Cardiac muscle cell (in vitro differentiated cells and primary cell): ENCODE data around the gene SMC6. TPM values are rescaled to one million over a fixed set of nuclear protein-coding genes. Genes with fewer than 3 reads are reported as not detected.
A peak's percentile ranks its signal among the peaks of the same experiment; 100 is the strongest.

Experiments
- DNase-seq, 2 donors: peaks; one replicate each; pipeline versions ENCODE4 v3.0.0 to v3.0.0-alpha.2; 2010 to 2017; ENCODE audit warnings: low read depth in 1 of 2, low spot score in 1 of 2
- H3K27ac ChIP-seq: fragments of 200-600 bp; sonication (generic); 2 replicates; pipeline ENCODE4 v1.5.1; 2016
- H3K27me3 ChIP-seq: fragments of 200-600 bp; sonication (generic); 2 replicates; pipeline ENCODE4 v1.6.0; 2016; ENCODE audit warnings: control low read depth
- H3K36me3 ChIP-seq: fragments of 200-600 bp; sonication (generic); 2 replicates; pipeline ENCODE4 v1.5.1; 2016; ENCODE audit warnings: control low read depth
- H3K4me1 ChIP-seq: fragments of 200-600 bp; sonication (generic); 2 replicates; pipeline ENCODE4 v1.8.1; 2017; ENCODE audit warnings: low read depth, mild to moderate bottlenecking, mixed run types
- H3K4me3 ChIP-seq: fragments of 200-600 bp; sonication (generic); 2 replicates; pipeline ENCODE4 v1.5.1; 2016; ENCODE audit warnings: mild to moderate bottlenecking
- H3K9me3 ChIP-seq: fragments of 200-600 bp; sonication (generic); 2 replicates; pipeline ENCODE4 v1.5.1; 2017; ENCODE audit warnings: low read depth, mild to moderate bottlenecking, control low read depth
- polyA plus RNA-seq: library from polyadenylated mRNA; unstranded; fragments of >200 nt; fragmentation: Nextera tagmentation; extraction: Ambion mirVana; gene quantifications from 2 replicates; pipeline ENCODE4 v1.2.1, GENCODE V29; 2016
- total RNA-seq: library from RNA; depleted of rRNA; stranded (reverse); fragments of >200 nt; gene quantifications from 2 replicates; pipeline ENCODE4 v1.2.3, GENCODE V29; 2016
- TF ChIP-seq, protein P1 (sequence below): IDR thresholded peaks from 2 replicates; pipeline ENCODE4 v1.5.1; 2012; ENCODE audit warnings: low read depth, mild to moderate bottlenecking, low read length

Gene SMC6
- total and polyA plus RNA-seq, 2 experiments from 2014 or later = 13.1 to 19.2 TPM

- Histone ChIP-seq H3K27me3 (no peaks in the 10 kb centered on the region), H3K4me1 (no peaks in the 10 kb centered on the region), H3K36me3 (no peaks in the 10 kb centered on the region), H3K27ac (no peak overlapping the region), H3K9me3 (no peaks in the 10 kb centered on the region), H3K4me3 (no peak overlapping the region)
- peak in 1 of 2 donors; percentile 64 for DNase-seq
- TF ChIP-seq, protein P1, sequence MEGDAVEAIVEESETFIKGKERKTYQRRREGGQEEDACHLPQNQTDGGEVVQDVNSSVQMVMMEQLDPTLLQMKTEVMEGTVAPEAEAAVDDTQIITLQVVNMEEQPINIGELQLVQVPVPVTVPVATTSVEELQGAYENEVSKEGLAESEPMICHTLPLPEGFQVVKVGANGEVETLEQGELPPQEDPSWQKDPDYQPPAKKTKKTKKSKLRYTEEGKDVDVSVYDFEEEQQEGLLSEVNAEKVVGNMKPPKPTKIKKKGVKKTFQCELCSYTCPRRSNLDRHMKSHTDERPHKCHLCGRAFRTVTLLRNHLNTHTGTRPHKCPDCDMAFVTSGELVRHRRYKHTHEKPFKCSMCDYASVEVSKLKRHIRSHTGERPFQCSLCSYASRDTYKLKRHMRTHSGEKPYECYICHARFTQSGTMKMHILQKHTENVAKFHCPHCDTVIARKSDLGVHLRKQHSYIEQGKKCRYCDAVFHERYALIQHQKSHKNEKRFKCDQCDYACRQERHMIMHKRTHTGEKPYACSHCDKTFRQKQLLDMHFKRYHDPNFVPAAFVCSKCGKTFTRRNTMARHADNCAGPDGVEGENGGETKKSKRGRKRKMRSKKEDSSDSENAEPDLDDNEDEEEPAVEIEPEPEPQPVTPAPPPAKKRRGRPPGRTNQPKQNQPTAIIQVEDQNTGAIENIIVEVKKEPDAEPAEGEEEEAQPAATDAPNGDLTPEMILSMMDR = no peak
These were observed 133.3 kb downstream of the SMC6 start for GRCh38 chr2:17620280-17620679.

GRCh38 chr2:17617955-17618354 is 135.7 kb downstream of the SMC6 start:
- TF ChIP-seq, protein P1 = no peak
- Histone ChIP-seq H3K27ac (no peak overlapping the region), H3K4me1 (no peaks in the 10 kb centered on the region)

DNA sequence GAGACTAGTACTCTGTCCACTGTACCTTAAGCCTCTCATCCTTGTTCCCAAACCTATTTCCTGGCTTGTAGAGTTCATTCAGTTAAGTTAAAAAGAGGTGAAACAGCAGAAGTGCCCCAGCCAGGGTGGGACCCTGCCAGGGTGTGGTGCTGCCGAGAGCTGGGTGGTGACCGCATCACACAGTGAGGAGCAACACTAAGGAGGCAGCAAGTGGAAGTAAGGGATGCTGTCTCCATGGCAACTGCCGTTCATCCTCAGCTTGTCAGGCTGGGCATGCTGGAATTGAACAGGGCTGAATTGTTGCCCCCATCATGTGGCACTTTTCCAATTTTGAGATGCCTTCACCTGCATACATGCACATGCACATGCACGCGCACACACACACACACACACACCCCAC is 136.1 kb downstream of the SMC6 start:
- DNase-seq = no peak
- H3K4me3 ChIP-seq = no peak overlapping the region
- H3K4me1 ChIP-seq = no peaks in the 10 kb centered on the region
- no peak overlapping the region for H3K27ac ChIP-seq
- no peaks in the 10 kb centered on the region for H3K27me3 ChIP-seq
- no peaks in the 10 kb centered on the region for H3K9me3 ChIP-seq
- no peaks in the 10 kb centered on the region for H3K36me3 ChIP-seq
- TF ChIP-seq, protein P1 = no peak

More at GRCh38 chr2:17617955-17618354, 135.7 kb downstream of the SMC6 start:
- Histone ChIP-seq H3K9me3 (no peaks in the 10 kb centered on the region), H3K27me3 (no peaks in the 10 kb centered on the region), H3K4me3 (no peak overlapping the region), H3K36me3 (no peaks in the 10 kb centered on the region)
- DNase-seq = no peak

GRCh38 chr2:17616405-17616804 is 137.2 kb downstream of the SMC6 start:
- TF ChIP-seq, protein P1 = no peak
- no peaks in the 10 kb centered on the region for H3K36me3 ChIP-seq
- H3K4me3 ChIP-seq = no peak overlapping the region
- DNase-seq = no peak
- H3K27ac ChIP-seq = no peak overlapping the region
- H3K9me3 ChIP-seq = no peaks in the 10 kb centered on the region
- no peaks in the 10 kb centered on the region for H3K4me1 ChIP-seq
- H3K27me3 ChIP-seq = no peaks in the 10 kb centered on the region

GRCh38 chr2:17615728-17616351 is 137.8 kb downstream of the SMC6 start:
- peak in 1 of 2 donors; percentile 55 for DNase-seq
- Histone ChIP-seq H3K9me3 (no peaks in the 10 kb centered on the region), H3K36me3 (no peaks in the 10 kb centered on the region), H3K4me3 (no peak overlapping the region), H3K4me1 (peaks cover 1% of the 10 kb centered on the region), H3K27ac (no peak overlapping the region), H3K27me3 (no peaks in the 10 kb centered on the region)
- TF ChIP-seq, protein P1 = no peak
